ENCODE results near the gene MMD2.

- TF ChIP-seq CTCF (IDR thresholded peaks at IDR 0.05; ENCODE audit: control extremely low read depth in 1 of 3, insufficient read depth in 1 of 3, low read depth in 1 of 3, low read length in 3 of 3) (no peak), EZH2 (IDR thresholded peaks at IDR 0.05; ENCODE audit: low read depth, low read length, severe bottlenecking) (no peak), EGR1 (IDR thresholded peaks at IDR 0.05; ENCODE audit: borderline replicate concordance, low read depth, low read length) (no peak), CHD1 (IDR thresholded peaks at IDR 0.05; ENCODE audit: low read depth, low read length) (no peak), POLR2AphosphoS5 (IDR thresholded peaks at IDR 0.05; ENCODE audit: low read depth, low read length) (no peak), JUN (IDR thresholded peaks at IDR 0.05; ENCODE audit: low read depth, low read length) (no peak)
Measured at GRCh38 chr7:4885317-4885807, 73.6 kb downstream of the MMD2 start.

Measured in H1 (cell line).